CD4-positive, alpha-beta T cell treated with Interleukin-1 beta for 1 hour (primary cell): Measurements from ENCODE around the gene DNMT1.
A peak's percentile ranks its signal among the peaks of the same experiment; 100 is the strongest.
"Not testable (repeated sequence)": the region's sequence is repeated elsewhere in the genome, so short reads cannot be mapped to it uniquely, and the experiment has no call there.

ENCODE experiments used
- DNase-seq, 2 donors: peaks; one replicate each; pipeline ENCODE4 v3.0.0-alpha.2; 2020 to 2022

DNMT1 gene

GRCh38 chr19:10194500-10195198 lies at the start of gene DNMT1:
TSS of gene DNMT1 (minus strand) at chr19:10194953. CDS start at chr19:10194899, 54 bp downstream.
- DNase-seq: peak; percentile 96 to 98

DNA sequence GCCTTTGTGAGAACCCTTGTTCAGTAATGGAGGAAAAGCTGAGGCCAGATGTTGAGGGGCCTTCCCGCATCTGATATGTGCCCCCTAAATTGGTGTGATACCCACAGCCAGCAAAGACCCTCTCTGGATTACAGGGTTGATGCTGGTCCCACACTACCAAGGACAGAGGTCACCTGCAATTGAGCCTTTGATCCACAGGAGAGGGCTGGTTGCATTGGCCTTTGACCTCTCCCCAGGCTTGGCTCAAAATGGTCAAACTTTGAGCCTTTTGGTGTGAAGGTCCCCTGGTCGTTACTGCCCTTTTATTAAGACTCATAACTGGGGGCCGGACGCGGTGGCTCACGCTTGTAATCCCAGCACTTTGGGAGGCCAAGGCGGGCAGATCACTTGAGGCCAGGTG lies 48.9 kb upstream of the DNMT1 start:
- no peak for DNase-seq

GRCh38 chr19:10241826-10242449 lies 47.2 kb upstream of the DNMT1 start:
- DNase-seq: not testable (repeated sequence)

- no peak for DNase-seq
Observed at GRCh38 chr19:10238172-10238783, 43.5 kb upstream of the DNMT1 start.

DNA sequence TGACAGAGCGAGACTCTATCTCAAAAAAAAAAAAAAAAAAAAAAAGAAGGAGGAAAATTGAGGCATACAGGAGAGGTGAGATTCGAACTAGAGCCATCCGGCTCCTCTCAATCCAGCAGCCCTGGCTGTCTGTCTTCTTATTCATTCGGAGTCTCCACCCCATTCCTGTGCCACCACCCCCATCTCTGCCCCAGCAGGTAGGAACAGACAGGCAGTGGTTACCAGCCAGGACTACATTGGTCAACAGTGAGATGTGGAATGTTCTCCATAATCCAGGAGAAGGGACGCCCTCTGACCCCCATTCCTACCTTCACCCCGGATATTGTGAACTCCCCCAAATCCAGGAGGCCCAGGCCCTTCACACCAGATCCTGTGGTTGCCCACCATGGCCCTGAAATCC lies 42.9 kb upstream of the DNMT1 start:
- no peak for DNase-seq

GRCh38 chr19:10235409-10235808 lies 40.7 kb upstream of the DNMT1 start:
- not testable (repeated sequence) for DNase-seq

DNA sequence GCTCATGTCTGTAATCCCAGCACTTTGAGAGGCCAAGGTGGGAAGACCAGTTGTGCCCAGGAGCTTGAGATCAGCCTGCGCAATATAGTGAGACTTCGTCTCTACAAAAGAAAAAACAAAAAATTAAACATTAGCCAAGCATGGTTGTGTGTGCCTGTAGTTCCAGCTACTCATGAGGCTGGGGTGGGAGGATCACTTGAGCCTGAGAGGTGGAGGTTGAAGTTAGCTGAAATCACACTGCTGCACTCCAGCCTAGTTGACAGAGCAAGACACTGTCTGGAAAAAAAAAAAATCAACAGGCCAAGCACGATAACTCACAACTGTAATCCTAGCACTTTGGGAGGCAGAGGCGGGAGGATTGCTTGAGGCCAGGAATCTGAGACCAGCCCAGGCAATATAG lies 40.2 kb upstream of the DNMT1 start:
- no peak for DNase-seq

- DNase-seq: no peak
Observed at GRCh38 chr19:10233946-10234345, 39.2 kb upstream of the DNMT1 start.

GRCh38 chr19:10231612-10232228 lies 37.0 kb upstream of the DNMT1 start:
- no peak for DNase-seq

DNA sequence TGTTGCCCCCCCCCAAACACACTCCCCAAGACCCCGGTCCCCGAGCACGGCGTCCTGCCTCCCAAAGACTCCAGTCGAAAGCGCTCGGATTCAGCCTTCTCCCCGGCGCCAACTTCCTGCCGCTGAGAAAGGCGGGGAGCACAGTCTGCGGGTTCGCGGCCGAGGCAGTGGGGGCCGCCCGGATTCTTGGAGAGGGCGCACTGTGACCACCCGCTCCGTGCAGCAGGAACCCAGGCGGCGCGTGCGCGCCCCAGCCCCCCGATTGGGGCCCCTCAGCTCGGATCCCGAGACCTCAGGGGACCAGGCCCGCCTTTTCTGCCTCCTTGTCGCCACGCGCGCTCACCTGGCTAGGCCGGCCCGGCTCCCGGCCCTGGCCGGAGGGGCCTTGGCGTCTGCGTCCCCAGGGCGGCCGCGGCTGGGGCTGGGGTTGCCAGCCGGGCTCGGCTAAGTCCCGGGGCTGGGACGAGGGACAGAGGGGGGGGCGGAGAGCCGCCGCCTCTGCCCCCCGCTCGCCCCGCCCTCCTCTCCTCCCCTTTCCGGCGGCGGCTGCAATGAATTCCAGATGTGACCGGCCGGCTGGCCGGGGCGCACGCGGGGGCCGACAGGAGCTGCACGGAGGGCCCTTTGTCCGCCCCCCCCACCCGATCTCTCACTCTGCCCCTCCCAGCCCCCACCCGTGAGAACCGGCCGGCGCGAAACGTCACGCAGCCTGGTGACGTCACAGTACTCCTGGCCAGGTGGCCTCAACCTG lies 36.3 kb upstream of the DNMT1 start, which contains the start of gene S1PR2:
S1PR2 (minus strand) TSS at position 471 of the 751 bp plus-strand sequence. CDS start 6,426 bp downstream, outside the sequence.
- DNase-seq: peak; percentile 87

DNA sequence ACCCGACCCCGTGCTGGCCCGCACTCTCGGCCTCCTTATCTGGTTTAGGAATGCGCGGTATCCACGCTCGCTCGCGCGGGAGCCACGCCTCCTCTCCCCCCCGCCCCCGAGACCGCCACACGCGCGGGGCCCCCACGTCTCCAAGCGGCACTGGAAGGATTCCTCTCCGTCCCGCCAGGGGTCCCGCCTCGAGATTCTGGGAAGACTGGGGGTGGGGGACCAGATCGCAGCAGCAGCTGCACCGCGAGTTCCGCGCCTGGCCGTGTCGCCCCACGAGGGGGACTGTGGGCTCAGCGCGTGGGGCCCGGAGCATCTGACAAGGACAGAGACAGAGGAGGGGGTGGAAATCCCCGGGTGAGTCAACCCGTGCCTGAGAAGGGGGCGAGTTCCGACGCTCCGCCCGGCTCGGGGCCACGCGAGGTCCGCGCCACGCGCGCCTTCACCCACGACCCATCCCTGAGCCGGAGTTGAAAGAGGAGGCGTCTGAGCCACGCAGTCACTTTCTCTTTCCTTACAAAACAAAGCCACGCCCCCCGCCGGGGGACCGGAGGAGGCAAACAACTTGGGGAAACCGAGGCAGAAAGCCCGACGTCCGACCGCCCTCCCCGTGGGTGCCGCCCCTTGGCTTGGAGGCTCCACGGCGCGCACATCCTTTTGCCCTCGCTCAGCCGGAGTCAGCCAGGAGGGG lies 35.6 kb upstream of the DNMT1 start:
- DNase-seq: peak; percentile 77 to 79

GRCh38 chr19:10228920-10229319 lies 34.2 kb upstream of the DNMT1 start:
- peak; percentile 47 to 62 for DNase-seq

- DNase-seq: no peak
Observed at GRCh38 chr19:10228393-10228792, 33.6 kb upstream of the DNMT1 start.

GRCh38 chr19:10227026-10227971 lies 32.5 kb upstream of the DNMT1 start:
- no peak for DNase-seq

- no peak for DNase-seq
Observed at GRCh38 chr19:10226376-10227025, 31.7 kb upstream of the DNMT1 start.

- no peak for DNase-seq
Observed at GRCh38 chr19:10226021-10226375, 31.2 kb upstream of the DNMT1 start.

DNA sequence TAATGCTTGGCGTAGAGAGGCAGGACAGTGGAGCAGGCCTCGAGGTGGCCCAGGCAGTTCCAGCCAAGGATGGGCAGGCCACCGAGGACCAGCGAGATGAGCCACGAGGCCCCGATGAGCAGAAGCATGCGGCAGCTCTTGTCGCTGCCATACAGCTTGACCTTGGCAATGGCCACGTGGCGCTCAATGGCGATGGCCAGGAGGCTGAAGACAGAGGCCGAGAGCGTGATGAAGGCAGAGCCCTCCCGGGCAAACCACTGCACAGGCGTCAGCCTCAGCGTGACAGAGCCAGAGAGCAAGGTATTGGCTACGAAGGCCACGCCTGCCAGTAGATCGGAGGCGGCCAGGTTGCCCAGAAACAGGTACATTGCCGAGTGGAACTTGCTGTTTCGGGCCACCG lies 29.6 kb upstream of the DNMT1 start:
- DNase-seq: no peak

DNA sequence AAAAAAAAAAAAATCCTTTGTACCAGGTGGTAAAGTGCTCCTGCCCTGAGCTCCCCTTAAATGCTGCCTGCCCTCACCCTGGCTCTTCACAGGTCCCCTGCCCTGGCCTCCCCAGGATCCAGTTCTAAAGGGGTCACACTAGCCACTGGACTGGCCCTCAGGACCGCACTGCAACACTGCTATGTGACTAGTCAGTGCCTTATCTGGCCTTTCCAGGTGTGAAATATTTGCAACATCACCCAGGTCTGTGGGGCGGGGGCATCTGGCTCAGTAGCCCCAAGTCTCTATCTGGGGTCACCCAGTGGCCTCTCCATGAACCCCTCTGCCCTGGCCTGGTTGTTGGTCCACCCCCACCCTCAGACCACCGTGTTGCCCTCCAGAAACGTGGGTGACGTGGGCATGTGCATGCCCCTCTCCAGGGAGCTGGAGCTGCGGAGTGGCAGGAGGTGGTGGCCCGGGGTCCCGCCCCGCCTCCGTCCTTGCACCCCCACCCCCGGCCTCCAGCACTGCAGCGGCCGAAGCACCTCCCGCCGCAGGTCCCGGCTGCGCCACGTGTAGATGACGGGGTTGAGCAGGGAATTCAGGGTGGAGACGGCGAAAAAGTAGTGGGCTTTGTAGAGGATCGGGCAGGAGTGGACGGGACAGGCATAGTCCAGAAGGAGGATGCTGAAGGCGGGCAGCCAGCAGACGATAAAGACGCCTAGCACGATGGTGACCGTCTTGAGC lies 28.9 kb upstream of the DNMT1 start:
- DNase-seq: no peak

GRCh38 chr19:10222201-10222890 lies 27.6 kb upstream of the DNMT1 start:
- DNase-seq: no peak
